ENCODE results near the gene CHRDL1.

CHRDL1 gene

GRCh38 chrX:110805303-110805702 lies 9.7 kb upstream of the CHRDL1 start:
- no peak overlapping the region for H3K9ac ChIP-seq (ENCODE audit: low read depth, low read length, poor library complexity, severe bottlenecking)
- H3K4me3 ChIP-seq (ENCODE audit: low read length, poor library complexity, severe bottlenecking) = no peak overlapping the region
- H3K9me3 ChIP-seq (ENCODE audit: insufficient read depth, low read depth, low read length) = no peaks in the 10 kb centered on the region
- H3K4me1 ChIP-seq (ENCODE audit: insufficient read depth, low read length, poor library complexity, severe bottlenecking) = no peaks in the 10 kb centered on the region
- no peak overlapping the region for H3K4me2 ChIP-seq (ENCODE audit: low read depth, low read length, poor library complexity, severe bottlenecking)
- H3K27me3 ChIP-seq (ENCODE audit: insufficient read depth, low read length, poor library complexity, severe bottlenecking) = no peaks in the 10 kb centered on the region
- H4K20me1 ChIP-seq (ENCODE audit: insufficient read depth, low read length, poor library complexity, severe bottlenecking) = no peaks in the 10 kb centered on the region
- H3K9me2 ChIP-seq (replicated peaks; ENCODE audit: low read depth, low read length) = no peaks in the 10 kb centered on the region
- TF ChIP-seq EZH2phosphoT487 (IDR thresholded peaks at IDR 0.05; ENCODE audit: borderline replicate concordance) (no peak), CTCF (conservative IDR thresholded peaks at IDR 0.05; ENCODE audit: low read length) (no peak)
- H3K36me3 ChIP-seq (ENCODE audit: insufficient read depth, low read length) = no peaks in the 10 kb centered on the region
- no peaks in the 10 kb centered on the region for H3F3A ChIP-seq (ENCODE audit: low read depth)
- no peaks in the 10 kb centered on the region for H3K79me2 ChIP-seq (ENCODE audit: insufficient read depth, low read length)
- H2AFZ ChIP-seq (ENCODE audit: low read length) = no peak overlapping the region

- no peaks in the 10 kb centered on the region for H3F3A ChIP-seq (ENCODE audit: low read depth)
- H3K27me3 ChIP-seq (ENCODE audit: insufficient read depth, low read length, poor library complexity, severe bottlenecking) = no peaks in the 10 kb centered on the region
- no peak overlapping the region for H3K9ac ChIP-seq (ENCODE audit: low read depth, low read length, poor library complexity, severe bottlenecking)
- H3K4me3 ChIP-seq (ENCODE audit: low read length, poor library complexity, severe bottlenecking) = no peak overlapping the region
- no peak overlapping the region for H2AFZ ChIP-seq (ENCODE audit: low read length)
- no peak overlapping the region for H3K4me2 ChIP-seq (ENCODE audit: low read depth, low read length, poor library complexity, severe bottlenecking)
- H3K4me1 ChIP-seq (ENCODE audit: insufficient read depth, low read length, poor library complexity, severe bottlenecking) = no peaks in the 10 kb centered on the region
- no peaks in the 10 kb centered on the region for H3K9me3 ChIP-seq (ENCODE audit: insufficient read depth, low read depth, low read length)
- no peak for TF ChIP-seq CTCF (conservative IDR thresholded peaks at IDR 0.05; ENCODE audit: low read length)
- no peak for TF ChIP-seq EZH2phosphoT487 (IDR thresholded peaks at IDR 0.05; ENCODE audit: borderline replicate concordance)
- no peaks in the 10 kb centered on the region for H3K9me2 ChIP-seq (replicated peaks; ENCODE audit: low read depth, low read length)
- no peaks in the 10 kb centered on the region for H3K79me2 ChIP-seq (ENCODE audit: insufficient read depth, low read length)
- no peaks in the 10 kb centered on the region for H4K20me1 ChIP-seq (ENCODE audit: insufficient read depth, low read length, poor library complexity, severe bottlenecking)
- no peaks in the 10 kb centered on the region for H3K36me3 ChIP-seq (ENCODE audit: insufficient read depth, low read length)
These were observed 8.8 kb upstream of the CHRDL1 start for GRCh38 chrX:110804446-110804845.

- H4K20me1 ChIP-seq (ENCODE audit: insufficient read depth, low read length, poor library complexity, severe bottlenecking) = no peaks in the 10 kb centered on the region
- H3K4me3 ChIP-seq (ENCODE audit: low read length, poor library complexity, severe bottlenecking) = no peak overlapping the region
- H3K9me3 ChIP-seq (ENCODE audit: insufficient read depth, low read depth, low read length) = no peaks in the 10 kb centered on the region
- no peak overlapping the region for H3K4me2 ChIP-seq (ENCODE audit: low read depth, low read length, poor library complexity, severe bottlenecking)
- H2AFZ ChIP-seq (ENCODE audit: low read length) = no peak overlapping the region
- H3K4me1 ChIP-seq (ENCODE audit: insufficient read depth, low read length, poor library complexity, severe bottlenecking) = no peaks in the 10 kb centered on the region
- H3F3A ChIP-seq (ENCODE audit: low read depth) = no peaks in the 10 kb centered on the region
- H3K79me2 ChIP-seq (ENCODE audit: insufficient read depth, low read length) = no peaks in the 10 kb centered on the region
- no peaks in the 10 kb centered on the region for H3K9me2 ChIP-seq (replicated peaks; ENCODE audit: low read depth, low read length)
- TF ChIP-seq EZH2phosphoT487 (IDR thresholded peaks at IDR 0.05; ENCODE audit: borderline replicate concordance) = no peak
- TF ChIP-seq CTCF (conservative IDR thresholded peaks at IDR 0.05; ENCODE audit: low read length) = no peak
- H3K36me3 ChIP-seq (ENCODE audit: insufficient read depth, low read length) = no peaks in the 10 kb centered on the region
- H3K27me3 ChIP-seq (ENCODE audit: insufficient read depth, low read length, poor library complexity, severe bottlenecking) = no peaks in the 10 kb centered on the region
- H3K9ac ChIP-seq (ENCODE audit: low read depth, low read length, poor library complexity, severe bottlenecking) = no peak overlapping the region
These were observed 7.9 kb upstream of the CHRDL1 start for GRCh38 chrX:110803506-110803905.

Data from Loucy (cell line).